DOHH2 (cell line): Measurements from ENCODE around the gene CACNB4.

Source experiments
- EZH2phosphoT487 ChIP-seq: fragments of 200-600 bp; sonication (generic); IDR thresholded peaks from 2 replicates; pipeline ENCODE4 v1.6.1; 2017; ENCODE audit warnings: borderline replicate concordance, mild to moderate bottlenecking, antibody characterized with exemption, low read length, moderate library complexity, mixed read lengths
- TF ChIP-seq, protein P1 (sequence below): fragments of 200-600 bp; sonication (generic); IDR thresholded peaks from one replicate; pipeline ENCODE4 v1.5.1; 2014; ENCODE audit warnings: antibody characterized with exemption, mild to moderate bottlenecking, low read depth, low read length; ENCODE audit not compliant: poor library complexity, severe bottlenecking

DNA sequence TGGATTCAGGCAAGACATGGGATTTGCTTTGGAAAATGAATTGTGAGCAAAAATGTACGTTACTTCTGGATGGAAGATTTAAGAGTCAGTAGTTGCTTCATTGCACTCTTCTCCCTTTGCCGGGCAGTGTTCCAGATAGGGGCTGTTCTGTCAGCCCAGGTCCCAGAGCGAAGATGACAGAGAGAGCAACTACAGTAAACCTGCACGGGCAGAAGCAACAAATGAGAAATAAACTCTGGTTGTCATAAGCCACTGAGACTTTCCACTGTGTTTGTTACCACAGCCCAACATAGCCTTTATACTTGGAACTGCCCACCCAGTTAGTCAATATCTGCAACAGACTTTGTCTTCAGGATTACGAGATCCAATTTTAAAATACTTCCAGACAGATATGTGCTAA is 83.3 kb downstream of the CACNB4 start:
- TF ChIP-seq, protein P1, sequence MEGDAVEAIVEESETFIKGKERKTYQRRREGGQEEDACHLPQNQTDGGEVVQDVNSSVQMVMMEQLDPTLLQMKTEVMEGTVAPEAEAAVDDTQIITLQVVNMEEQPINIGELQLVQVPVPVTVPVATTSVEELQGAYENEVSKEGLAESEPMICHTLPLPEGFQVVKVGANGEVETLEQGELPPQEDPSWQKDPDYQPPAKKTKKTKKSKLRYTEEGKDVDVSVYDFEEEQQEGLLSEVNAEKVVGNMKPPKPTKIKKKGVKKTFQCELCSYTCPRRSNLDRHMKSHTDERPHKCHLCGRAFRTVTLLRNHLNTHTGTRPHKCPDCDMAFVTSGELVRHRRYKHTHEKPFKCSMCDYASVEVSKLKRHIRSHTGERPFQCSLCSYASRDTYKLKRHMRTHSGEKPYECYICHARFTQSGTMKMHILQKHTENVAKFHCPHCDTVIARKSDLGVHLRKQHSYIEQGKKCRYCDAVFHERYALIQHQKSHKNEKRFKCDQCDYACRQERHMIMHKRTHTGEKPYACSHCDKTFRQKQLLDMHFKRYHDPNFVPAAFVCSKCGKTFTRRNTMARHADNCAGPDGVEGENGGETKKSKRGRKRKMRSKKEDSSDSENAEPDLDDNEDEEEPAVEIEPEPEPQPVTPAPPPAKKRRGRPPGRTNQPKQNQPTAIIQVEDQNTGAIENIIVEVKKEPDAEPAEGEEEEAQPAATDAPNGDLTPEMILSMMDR = no peak
- no peak for TF ChIP-seq EZH2phosphoT487
